Progenitor cell of endocrine pancreas (in vitro differentiated cells): ENCODE data around the gene LMX1B. TPM values are rescaled to one million over a fixed set of nuclear protein-coding genes. Genes with fewer than 3 reads are reported as not detected.
"Not testable (repeated sequence)": the region's sequence is repeated elsewhere in the genome, so short reads cannot be mapped to it uniquely, and the experiment has no call there.

Source experiments
- DNase-seq: peaks from one replicate; pipeline ENCODE4 v3.0.0; 2021; ENCODE audit warnings: low spot score; ENCODE audit not compliant: unreplicated experiment
- H3K27ac Mint-ChIP-seq: 2 replicates; pipeline ENCODE4 v1.8.0; 2021; ENCODE audit warnings: mild to moderate bottlenecking, moderate library complexity, mixed read lengths
- H3K27me3 Mint-ChIP-seq: 2 replicates; pipeline ENCODE4 v1.8.0; 2021; ENCODE audit warnings: mixed read lengths
- H3K36me3 Mint-ChIP-seq: 2 replicates; pipeline ENCODE4 v1.8.0; 2022; ENCODE audit warnings: mixed read lengths; ENCODE audit not compliant: insufficient read depth
- H3K4me1 Mint-ChIP-seq: 2 replicates; pipeline ENCODE4 v1.8.0; 2021; ENCODE audit warnings: low read depth, mixed read lengths
- H3K4me3 Mint-ChIP-seq: 2 replicates; pipeline ENCODE4 v1.8.0; 2021; ENCODE audit warnings: low read depth, mild to moderate bottlenecking, moderate library complexity, mixed read lengths
- H3K9me3 Mint-ChIP-seq: 2 replicates; pipeline ENCODE4 v1.8.0; 2021; ENCODE audit warnings: low read depth, mixed read lengths
- CTCF ChIP-seq: fragments of 200-600 bp; sonication (generic); IDR thresholded peaks from one replicate; pipeline ENCODE4 v1.5.0; 2021; ENCODE audit warnings: antibody characterized with exemption, mild to moderate bottlenecking; ENCODE audit not compliant: unreplicated experiment
- total RNA-seq: library from RNA; stranded (reverse); gene quantifications from 2 replicates; pipeline ENCODE4 v1.2.1, GENCODE V29; 2021

The LMX1B gene
- total RNA-seq, 1 donor from 2014 or later = 9.1 TPM

- H3K27ac Mint-ChIP-seq = no peak overlapping the region
- no peak for TF ChIP-seq CTCF
- no peaks in the 10 kb centered on the region for H3K9me3 Mint-ChIP-seq
- no peaks in the 10 kb centered on the region for H3K36me3 Mint-ChIP-seq
- H3K27me3 Mint-ChIP-seq = peaks cover 43% of the 10 kb centered on the region
- peaks cover 3% of the 10 kb centered on the region for H3K4me1 Mint-ChIP-seq
- H3K4me3 Mint-ChIP-seq = no peak overlapping the region
- DNase-seq = no peak
Measured at GRCh38 chr9:126715382-126715781, 101.7 kb downstream of the LMX1B start.

GRCh38 chr9:126717441-126717840, 103.7 kb downstream of the LMX1B start:
- H3K27ac Mint-ChIP-seq = peak overlapping the region; percentile 29
- not testable (repeated sequence) for H3K4me1 Mint-ChIP-seq, H3K4me3 Mint-ChIP-seq, H3K36me3 Mint-ChIP-seq, DNase-seq, H3K9me3 Mint-ChIP-seq
- H3K27me3 Mint-ChIP-seq = peaks cover 46% of the 10 kb centered on the region

GRCh38 chr9:126719618-126720031, 105.9 kb downstream of the LMX1B start:
- Mint-ChIP-seq H3K4me1 (peaks cover 7% of the 10 kb centered on the region), H3K27ac (peak overlapping the region; percentile 45), H3K4me3 (no peak overlapping the region), H3K27me3 (peaks cover 55% of the 10 kb centered on the region), H3K36me3 (no peaks in the 10 kb centered on the region), H3K9me3 (no peaks in the 10 kb centered on the region)
- TF ChIP-seq CTCF = no peak
- no peak for DNase-seq

GRCh38 chr9:126720036-126720435, 106.3 kb downstream of the LMX1B start:
- peaks cover 7% of the 10 kb centered on the region for H3K4me1 Mint-ChIP-seq
- no peaks in the 10 kb centered on the region for H3K36me3 Mint-ChIP-seq
- no peak overlapping the region for H3K4me3 Mint-ChIP-seq
- H3K9me3 Mint-ChIP-seq = no peaks in the 10 kb centered on the region
- no peak for DNase-seq
- no peak for TF ChIP-seq CTCF
- peaks cover 54% of the 10 kb centered on the region for H3K27me3 Mint-ChIP-seq
- peak overlapping the region; percentile 45 for H3K27ac Mint-ChIP-seq

GRCh38 chr9:126720661-126721563, 107.2 kb downstream of the LMX1B start:
- no peak for DNase-seq
- H3K36me3 Mint-ChIP-seq = no peaks in the 10 kb centered on the region
- peaks cover 57% of the 10 kb centered on the region for H3K27me3 Mint-ChIP-seq
- H3K4me1 Mint-ChIP-seq = peaks cover 7% of the 10 kb centered on the region
- H3K4me3 Mint-ChIP-seq = peak overlapping the region; percentile 35
- H3K27ac Mint-ChIP-seq = no peak overlapping the region
- no peaks in the 10 kb centered on the region for H3K9me3 Mint-ChIP-seq
- TF ChIP-seq CTCF = no peak

GRCh38 chr9:126721564-126721981, 107.8 kb downstream of the LMX1B start:
- H3K4me3 Mint-ChIP-seq = peak overlapping the region; percentile 71
- DNase-seq = no peak
- H3K27me3 Mint-ChIP-seq = peaks cover 56% of the 10 kb centered on the region
- H3K4me1 Mint-ChIP-seq = peaks cover 7% of the 10 kb centered on the region
- no peaks in the 10 kb centered on the region for H3K36me3 Mint-ChIP-seq
- H3K27ac Mint-ChIP-seq = no peak overlapping the region
- TF ChIP-seq CTCF = no peak
- H3K9me3 Mint-ChIP-seq = no peaks in the 10 kb centered on the region
